WTC11 (cell line): ENCODE data around the gene RASIP1. TPM values are rescaled to one million over a fixed set of nuclear protein-coding genes. Genes with fewer than 3 reads are reported as not detected.

Source experiments
- ATAC-seq: fragments of 200-7000 bp; cut with Tn5 transposase; 2 replicates; pipeline ENCODE4 v1.10.0; 2021; ENCODE audit warnings: mild to moderate bottlenecking, moderate library complexity
- CTCF ChIA-PET: fragments of 300-600 bp; sonication (Branson Sonifier 250); formaldehyde crosslinking; loops from one replicate; lab custom pipeline; 2021; ENCODE audit warnings: antibody characterized with exemption; lab: Charles Lee
- POLR2A ChIA-PET: fragments of 350-600 bp; sonication (Branson Sonifier 250); formaldehyde crosslinking; loops from one replicate; lab custom pipeline; 2021; ENCODE audit warnings: antibody characterized with exemption; lab: Charles Lee
- DNase-seq: peaks from one replicate; pipeline ENCODE4 v3.0.0; 2021; ENCODE audit warnings: low spot score
- H3K27ac Mint-ChIP-seq: 2 replicates; pipeline ENCODE4 v1.8.0; 2021; ENCODE audit warnings: mixed read lengths
- H3K27me3 Mint-ChIP-seq: 2 replicates; pipeline ENCODE4 v1.8.0; 2021; ENCODE audit warnings: low read depth, mild to moderate bottlenecking, moderate library complexity, mixed read lengths
- H3K36me3 Mint-ChIP-seq: 2 replicates; pipeline ENCODE4 v1.8.0; 2021; ENCODE audit warnings: mixed read lengths
- H3K4me1 Mint-ChIP-seq: 2 replicates; pipeline ENCODE4 v1.8.0; 2022; ENCODE audit warnings: mixed read lengths
- H3K4me3 Mint-ChIP-seq: 2 replicates; pipeline ENCODE4 v1.8.0; 2021; ENCODE audit warnings: mild to moderate bottlenecking, moderate library complexity, mixed read lengths
- H3K9me3 Mint-ChIP-seq: 2 replicates; pipeline ENCODE4 v1.8.0; 2021; ENCODE audit warnings: mixed read lengths
- CREM ChIP-seq: sonication (generic); formaldehyde crosslinking; IDR thresholded peaks from 2 replicates; pipeline ENCODE4 v1.8.1; 2022; ENCODE audit warnings: mild to moderate bottlenecking, missing genetic modification reagents, moderate library complexity
- ELF4 ChIP-seq: sonication (generic); formaldehyde crosslinking; IDR thresholded peaks from 2 replicates; pipeline ENCODE4 v1.8.1; 2022; ENCODE audit warnings: low read depth, mild to moderate bottlenecking, moderate library complexity, missing genetic modification reagents
- EMX1 ChIP-seq: fragments of 250-450 bp; sonication (Bioruptor Pico); IDR thresholded peaks from 2 replicates; pipeline ENCODE4 v1.8.0; 2021; ENCODE audit warnings: mild to moderate bottlenecking
- GABPB1 ChIP-seq: sonication (generic); formaldehyde crosslinking; IDR thresholded peaks from 2 replicates; pipeline ENCODE4 v1.8.1; 2023; ENCODE audit warnings: mild to moderate bottlenecking, missing genetic modification reagents
- JUN ChIP-seq: sonication (generic); formaldehyde crosslinking; IDR thresholded peaks from 2 replicates; pipeline ENCODE4 v1.8.0; 2023; ENCODE audit warnings: mild to moderate bottlenecking, missing genetic modification reagents
- MYBL2 ChIP-seq: sonication (generic); formaldehyde crosslinking; IDR thresholded peaks from 2 replicates; pipeline ENCODE4 v1.8.1; 2023; ENCODE audit warnings: mild to moderate bottlenecking, moderate library complexity, missing genetic modification reagents
- NFYB ChIP-seq: sonication (generic); formaldehyde crosslinking; conservative IDR thresholded peaks from 2 replicates; pipeline ENCODE4 v1.8.0; 2022; ENCODE audit warnings: low read depth, missing genetic modification reagents
- NR1H2 ChIP-seq: sonication (generic); formaldehyde crosslinking; IDR thresholded peaks from 2 replicates; pipeline ENCODE4 v1.9.0; 2021; ENCODE audit warnings: mild to moderate bottlenecking, moderate library complexity, missing genetic modification reagents
- NR3C1 ChIP-seq: sonication (generic); formaldehyde crosslinking; conservative IDR thresholded peaks from 2 replicates; pipeline ENCODE4 v1.8.1; 2023; ENCODE audit warnings: low read depth, mild to moderate bottlenecking, missing genetic modification reagents
- OVOL2 ChIP-seq: fragments of 250-450 bp; sonication (Bioruptor Pico); IDR thresholded peaks from 2 replicates; pipeline ENCODE4 v1.9.0; 2021; ENCODE audit warnings: mild to moderate bottlenecking, borderline replicate concordance
- RELA ChIP-seq: sonication (generic); formaldehyde crosslinking; IDR thresholded peaks from 2 replicates; pipeline ENCODE4 v1.8.1; 2022; ENCODE audit warnings: missing genetic modification reagents, mild to moderate bottlenecking, borderline replicate concordance
- SOX15 ChIP-seq: fragments of 250-450 bp; sonication (Bioruptor Pico); IDR thresholded peaks from 2 replicates; pipeline ENCODE4 v1.9.0; 2021; ENCODE audit warnings: mild to moderate bottlenecking
- TCF7 ChIP-seq: sonication (generic); formaldehyde crosslinking; IDR thresholded peaks from 2 replicates; pipeline ENCODE4 v1.8.0; 2022; ENCODE audit warnings: mild to moderate bottlenecking, low read depth, missing genetic modification reagents, moderate library complexity
- ZBTB21 ChIP-seq: sonication (generic); formaldehyde crosslinking; IDR thresholded peaks from 2 replicates; pipeline ENCODE4 v1.8.1; 2023; ENCODE audit warnings: mild to moderate bottlenecking, missing genetic modification reagents, borderline replicate concordance
- ZNF232 ChIP-seq: sonication (generic); formaldehyde crosslinking; IDR thresholded peaks from 2 replicates; pipeline ENCODE4 v1.8.0; 2022; ENCODE audit warnings: mild to moderate bottlenecking, missing genetic modification reagents
- ZNF425 ChIP-seq: fragments of 250-450 bp; sonication (Bioruptor Pico); conservative IDR thresholded peaks from 2 replicates; pipeline ENCODE4 v1.9.0; 2021; ENCODE audit warnings: mild to moderate bottlenecking
- total RNA-seq: library from RNA; stranded (reverse); gene quantifications from 3 replicates; pipeline ENCODE4 v1.2.3, GENCODE V29; 2021
- TF ChIP-seq, protein P1 (sequence below): sonication (generic); formaldehyde crosslinking; IDR thresholded peaks from 2 replicates; pipeline ENCODE4 v1.8.1; 2022; ENCODE audit warnings: mild to moderate bottlenecking, missing genetic modification reagents, moderate library complexity, borderline replicate concordance
- TF ChIP-seq, protein P2 (sequence below): sonication (generic); formaldehyde crosslinking; IDR thresholded peaks from 2 replicates; pipeline ENCODE4 v1.8.0; 2022; ENCODE audit warnings: missing genetic modification reagents
- TF ChIP-seq, protein P3 (sequence below): sonication (generic); formaldehyde crosslinking; conservative IDR thresholded peaks from 2 replicates; pipeline ENCODE4 v1.8.1; 2023; ENCODE audit warnings: mild to moderate bottlenecking, low read depth, missing genetic modification reagents, moderate library complexity
- TF ChIP-seq, protein P4 (sequence below): fragments of 250-450 bp; sonication (Bioruptor Pico); IDR thresholded peaks from 2 replicates; pipeline ENCODE4 v1.8.0; 2021; ENCODE audit warnings: mild to moderate bottlenecking
- TF ChIP-seq, protein P5 (sequence below): sonication (generic); formaldehyde crosslinking; IDR thresholded peaks from 2 replicates; pipeline ENCODE4 v1.8.0; 2023; ENCODE audit warnings: mild to moderate bottlenecking, missing genetic modification reagents

Gene RASIP1
- total RNA-seq, 1 experiment from 2014 or later, result 4.4 TPM

GRCh38 chr19:48746738-48747575 is 6.5 kb upstream of the RASIP1 start, which contains the start of gene IZUMO1:
Gene IZUMO1, minus strand, starts transcription at chr19:48746909. Its CDS starts 1,050 bp downstream, at chr19:48745859.
- peak within 1 kb of the TSS; percentile 71 for H3K4me3 Mint-ChIP-seq
- ChIA-PET POLR2A (interaction anchor here (1.0 to 1.5 kb wide), 5 partner anchors 8 to 51 kb away, joined by 3 to 5 read pairs (median 4); partner anchors contain the start of gene FUT2), CTCF (interaction anchor here (0.5 to 3.4 kb wide), 15 partner anchors 8 to 699 kb away, joined by 3 to 14 read pairs (median 4); partner anchors contain the start of genes CA11, FUT2, GYS1 and KDELR1)
- H3K9me3 Mint-ChIP-seq, result no peaks in the 10 kb centered on the region
- H3K27me3 Mint-ChIP-seq, result peaks cover 19% of the 10 kb centered on the region
- ATAC-seq, result peak; percentile 76
- peak; percentile 91 for DNase-seq
- H3K4me1 Mint-ChIP-seq, result peaks cover 27% of the 10 kb centered on the region
- peaks cover 18% of the 10 kb centered on the region; the same call in 1 of the 2 replicates for H3K36me3 Mint-ChIP-seq
- peak within 1 kb of the TSS; percentile 97 for H3K27ac Mint-ChIP-seq
- TF ChIP-seq, protein P1, sequence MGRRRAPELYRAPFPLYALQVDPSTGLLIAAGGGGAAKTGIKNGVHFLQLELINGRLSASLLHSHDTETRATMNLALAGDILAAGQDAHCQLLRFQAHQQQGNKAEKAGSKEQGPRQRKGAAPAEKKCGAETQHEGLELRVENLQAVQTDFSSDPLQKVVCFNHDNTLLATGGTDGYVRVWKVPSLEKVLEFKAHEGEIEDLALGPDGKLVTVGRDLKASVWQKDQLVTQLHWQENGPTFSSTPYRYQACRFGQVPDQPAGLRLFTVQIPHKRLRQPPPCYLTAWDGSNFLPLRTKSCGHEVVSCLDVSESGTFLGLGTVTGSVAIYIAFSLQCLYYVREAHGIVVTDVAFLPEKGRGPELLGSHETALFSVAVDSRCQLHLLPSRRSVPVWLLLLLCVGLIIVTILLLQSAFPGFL (CRISPR knock-in tag), result no peak
- TF ChIP-seq ZNF425 (no peak), ZNF232 (CRISPR knock-in tag) (no peak), OVOL2 (no peak), TCF7 (CRISPR knock-in tag) (no peak), MYBL2 (CRISPR knock-in tag) (no peak), ELF4 (CRISPR knock-in tag) (no peak), EMX1 (0 out of 2 replicates have a peak, but pooled peaks have one; percentile 21), SOX15 (no peak), CREM (CRISPR knock-in tag) (peak; percentile 29; the same call in 1 of the 2 replicates), JUN (no peak), NR1H2 (CRISPR knock-in tag) (no peak), NR3C1 (CRISPR knock-in tag) (no peak), RELA (CRISPR knock-in tag) (no peak), ZBTB21 (no peak), GABPB1 (CRISPR knock-in tag) (no peak), NFYB (CRISPR knock-in tag) (peak; percentile 80)
- TF ChIP-seq, protein P2, sequence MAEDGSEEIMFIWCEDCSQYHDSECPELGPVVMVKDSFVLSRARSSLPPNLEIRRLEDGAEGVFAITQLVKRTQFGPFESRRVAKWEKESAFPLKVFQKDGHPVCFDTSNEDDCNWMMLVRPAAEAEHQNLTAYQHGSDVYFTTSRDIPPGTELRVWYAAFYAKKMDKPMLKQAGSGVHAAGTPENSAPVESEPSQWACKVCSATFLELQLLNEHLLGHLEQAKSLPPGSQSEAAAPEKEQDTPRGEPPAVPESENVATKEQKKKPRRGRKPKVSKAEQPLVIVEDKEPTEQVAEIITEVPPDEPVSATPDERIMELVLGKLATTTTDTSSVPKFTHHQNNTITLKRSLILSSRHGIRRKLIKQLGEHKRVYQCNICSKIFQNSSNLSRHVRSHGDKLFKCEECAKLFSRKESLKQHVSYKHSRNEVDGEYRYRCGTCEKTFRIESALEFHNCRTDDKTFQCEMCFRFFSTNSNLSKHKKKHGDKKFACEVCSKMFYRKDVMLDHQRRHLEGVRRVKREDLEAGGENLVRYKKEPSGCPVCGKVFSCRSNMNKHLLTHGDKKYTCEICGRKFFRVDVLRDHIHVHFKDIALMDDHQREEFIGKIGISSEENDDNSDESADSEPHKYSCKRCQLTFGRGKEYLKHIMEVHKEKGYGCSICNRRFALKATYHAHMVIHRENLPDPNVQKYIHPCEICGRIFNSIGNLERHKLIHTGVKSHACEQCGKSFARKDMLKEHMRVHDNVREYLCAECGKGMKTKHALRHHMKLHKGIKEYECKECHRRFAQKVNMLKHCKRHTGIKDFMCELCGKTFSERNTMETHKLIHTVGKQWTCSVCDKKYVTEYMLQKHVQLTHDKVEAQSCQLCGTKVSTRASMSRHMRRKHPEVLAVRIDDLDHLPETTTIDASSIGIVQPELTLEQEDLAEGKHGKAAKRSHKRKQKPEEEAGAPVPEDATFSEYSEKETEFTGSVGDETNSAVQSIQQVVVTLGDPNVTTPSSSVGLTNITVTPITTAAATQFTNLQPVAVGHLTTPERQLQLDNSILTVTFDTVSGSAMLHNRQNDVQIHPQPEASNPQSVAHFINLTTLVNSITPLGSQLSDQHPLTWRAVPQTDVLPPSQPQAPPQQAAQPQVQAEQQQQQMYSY, result no peak
- TF ChIP-seq, protein P3, sequence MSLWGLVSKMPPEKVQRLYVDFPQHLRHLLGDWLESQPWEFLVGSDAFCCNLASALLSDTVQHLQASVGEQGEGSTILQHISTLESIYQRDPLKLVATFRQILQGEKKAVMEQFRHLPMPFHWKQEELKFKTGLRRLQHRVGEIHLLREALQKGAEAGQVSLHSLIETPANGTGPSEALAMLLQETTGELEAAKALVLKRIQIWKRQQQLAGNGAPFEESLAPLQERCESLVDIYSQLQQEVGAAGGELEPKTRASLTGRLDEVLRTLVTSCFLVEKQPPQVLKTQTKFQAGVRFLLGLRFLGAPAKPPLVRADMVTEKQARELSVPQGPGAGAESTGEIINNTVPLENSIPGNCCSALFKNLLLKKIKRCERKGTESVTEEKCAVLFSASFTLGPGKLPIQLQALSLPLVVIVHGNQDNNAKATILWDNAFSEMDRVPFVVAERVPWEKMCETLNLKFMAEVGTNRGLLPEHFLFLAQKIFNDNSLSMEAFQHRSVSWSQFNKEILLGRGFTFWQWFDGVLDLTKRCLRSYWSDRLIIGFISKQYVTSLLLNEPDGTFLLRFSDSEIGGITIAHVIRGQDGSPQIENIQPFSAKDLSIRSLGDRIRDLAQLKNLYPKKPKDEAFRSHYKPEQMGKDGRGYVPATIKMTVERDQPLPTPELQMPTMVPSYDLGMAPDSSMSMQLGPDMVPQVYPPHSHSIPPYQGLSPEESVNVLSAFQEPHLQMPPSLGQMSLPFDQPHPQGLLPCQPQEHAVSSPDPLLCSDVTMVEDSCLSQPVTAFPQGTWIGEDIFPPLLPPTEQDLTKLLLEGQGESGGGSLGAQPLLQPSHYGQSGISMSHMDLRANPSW (CRISPR knock-in tag), result no peak
- TF ChIP-seq, protein P4, sequence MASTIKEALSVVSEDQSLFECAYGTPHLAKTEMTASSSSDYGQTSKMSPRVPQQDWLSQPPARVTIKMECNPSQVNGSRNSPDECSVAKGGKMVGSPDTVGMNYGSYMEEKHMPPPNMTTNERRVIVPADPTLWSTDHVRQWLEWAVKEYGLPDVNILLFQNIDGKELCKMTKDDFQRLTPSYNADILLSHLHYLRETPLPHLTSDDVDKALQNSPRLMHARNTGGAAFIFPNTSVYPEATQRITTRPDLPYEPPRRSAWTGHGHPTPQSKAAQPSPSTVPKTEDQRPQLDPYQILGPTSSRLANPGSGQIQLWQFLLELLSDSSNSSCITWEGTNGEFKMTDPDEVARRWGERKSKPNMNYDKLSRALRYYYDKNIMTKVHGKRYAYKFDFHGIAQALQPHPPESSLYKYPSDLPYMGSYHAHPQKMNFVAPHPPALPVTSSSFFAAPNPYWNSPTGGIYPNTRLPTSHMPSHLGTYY, result no peak
- TF ChIP-seq, protein P5, sequence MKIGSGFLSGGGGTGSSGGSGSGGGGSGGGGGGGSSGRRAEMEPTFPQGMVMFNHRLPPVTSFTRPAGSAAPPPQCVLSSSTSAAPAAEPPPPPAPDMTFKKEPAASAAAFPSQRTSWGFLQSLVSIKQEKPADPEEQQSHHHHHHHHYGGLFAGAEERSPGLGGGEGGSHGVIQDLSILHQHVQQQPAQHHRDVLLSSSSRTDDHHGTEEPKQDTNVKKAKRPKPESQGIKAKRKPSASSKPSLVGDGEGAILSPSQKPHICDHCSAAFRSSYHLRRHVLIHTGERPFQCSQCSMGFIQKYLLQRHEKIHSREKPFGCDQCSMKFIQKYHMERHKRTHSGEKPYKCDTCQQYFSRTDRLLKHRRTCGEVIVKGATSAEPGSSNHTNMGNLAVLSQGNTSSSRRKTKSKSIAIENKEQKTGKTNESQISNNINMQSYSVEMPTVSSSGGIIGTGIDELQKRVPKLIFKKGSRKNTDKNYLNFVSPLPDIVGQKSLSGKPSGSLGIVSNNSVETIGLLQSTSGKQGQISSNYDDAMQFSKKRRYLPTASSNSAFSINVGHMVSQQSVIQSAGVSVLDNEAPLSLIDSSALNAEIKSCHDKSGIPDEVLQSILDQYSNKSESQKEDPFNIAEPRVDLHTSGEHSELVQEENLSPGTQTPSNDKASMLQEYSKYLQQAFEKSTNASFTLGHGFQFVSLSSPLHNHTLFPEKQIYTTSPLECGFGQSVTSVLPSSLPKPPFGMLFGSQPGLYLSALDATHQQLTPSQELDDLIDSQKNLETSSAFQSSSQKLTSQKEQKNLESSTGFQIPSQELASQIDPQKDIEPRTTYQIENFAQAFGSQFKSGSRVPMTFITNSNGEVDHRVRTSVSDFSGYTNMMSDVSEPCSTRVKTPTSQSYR (CRISPR knock-in tag), result no peak
